Urothelium cell line (cell line): ENCODE results near the gene OR5D14.

Source experiments
- DNase-seq: peaks from one replicate; pipeline ENCODE4 v3.0.0; 2011; ENCODE audit warnings: low spot score, mixed read lengths
- FAIRE-seq: peaks from 2 replicates; lab custom pipeline; 2011; peaks lifted over from hg19 to GRCh38; lab: Jason Lieb, UNC

The OR5D14 gene

DNA sequence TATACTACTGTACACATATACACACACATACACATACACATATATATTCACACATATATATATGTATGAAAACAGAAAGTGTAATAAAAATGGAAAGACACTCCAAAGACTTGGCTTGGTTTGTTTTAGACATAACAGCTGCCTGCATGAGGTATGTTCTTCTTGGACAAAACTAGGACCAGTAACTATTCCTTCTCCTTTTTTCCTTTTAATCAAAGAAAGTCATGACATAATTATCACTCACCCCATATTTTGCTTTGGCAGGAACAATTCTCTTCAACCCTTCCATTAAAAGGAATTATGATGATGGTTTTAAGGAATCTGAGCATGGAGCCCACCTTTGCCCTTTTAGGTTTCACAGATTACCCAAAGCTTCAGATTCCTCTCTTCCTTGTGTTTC, at the start of gene OR5D14:
TSS of gene OR5D14 (plus strand) at position 301 of the 400 bp plus-strand sequence. CDS start at position 301, 0 bp downstream.
- no peak for DNase-seq
- no peak for FAIRE-seq

DNA sequence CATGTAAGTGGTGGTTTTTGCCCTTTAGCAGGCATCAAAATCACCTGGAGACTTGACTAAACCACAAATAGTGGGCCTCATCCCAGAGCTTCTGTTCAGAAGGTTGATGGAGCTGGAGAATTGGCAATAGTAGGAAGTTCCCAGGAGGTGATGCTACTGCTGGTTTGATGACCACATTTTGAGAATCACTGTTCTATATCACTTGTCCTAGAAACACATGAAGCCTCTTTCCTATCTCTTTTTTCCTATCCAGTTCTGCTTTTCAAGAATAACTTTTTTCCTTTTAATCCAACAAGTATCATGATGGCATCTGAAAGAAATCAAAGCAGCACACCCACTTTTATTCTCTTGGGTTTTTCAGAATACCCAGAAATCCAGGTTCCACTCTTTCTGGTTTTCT, 22.2 kb upstream of the OR5D14 start, which contains the start of gene OR5D13:
TSS of gene OR5D13 (plus strand) at position 301 of the 400 bp plus-strand sequence. CDS start at position 301, 0 bp downstream.
- no peak for DNase-seq

DNA sequence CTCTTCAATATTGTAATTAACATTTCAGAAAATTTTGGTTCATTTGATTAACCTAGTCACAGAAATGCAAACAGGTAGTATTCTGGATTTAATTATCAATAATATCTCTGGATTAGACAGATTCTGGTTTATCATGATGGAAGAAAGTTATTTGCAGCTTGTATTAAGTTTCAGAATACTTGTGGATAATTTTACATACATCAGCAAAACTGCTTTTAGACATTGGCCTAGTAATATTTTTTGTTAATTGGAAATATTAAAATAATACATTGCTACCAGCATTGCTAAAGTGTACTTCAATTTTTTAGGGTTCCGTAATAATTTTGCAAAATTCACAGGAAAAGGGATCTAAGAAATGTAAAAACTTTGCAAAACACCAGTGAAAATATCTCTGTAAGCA, 3.8 kb upstream of the OR5D14 start:
- DNase-seq, result no peak
- no peak for FAIRE-seq

More for the DNA sequence above, 22.2 kb upstream of the OR5D14 start, which contains the start of gene OR5D13:
- FAIRE-seq, result no peak

DNA sequence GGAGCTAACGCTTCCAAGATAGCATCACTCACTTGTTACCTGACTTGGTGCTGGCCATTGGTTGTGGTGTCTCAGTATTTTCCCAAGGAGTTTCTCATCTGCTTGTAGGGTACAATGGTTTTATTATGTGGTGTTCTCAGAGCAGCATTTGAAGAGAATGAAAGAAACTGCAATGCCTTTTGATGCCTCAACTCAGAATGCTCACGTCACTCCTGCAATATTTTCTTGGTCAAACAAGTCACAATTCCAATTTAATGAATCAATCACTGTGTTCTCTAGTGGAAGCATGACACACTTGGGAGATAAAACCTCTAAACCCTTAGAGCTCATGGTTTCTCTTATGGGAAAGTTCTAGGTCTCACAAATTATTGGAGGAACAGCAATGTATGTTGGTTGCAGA, 2.0 kb upstream of the OR5D14 start:
- FAIRE-seq (no peak), DNase-seq (no peak)

DNA sequence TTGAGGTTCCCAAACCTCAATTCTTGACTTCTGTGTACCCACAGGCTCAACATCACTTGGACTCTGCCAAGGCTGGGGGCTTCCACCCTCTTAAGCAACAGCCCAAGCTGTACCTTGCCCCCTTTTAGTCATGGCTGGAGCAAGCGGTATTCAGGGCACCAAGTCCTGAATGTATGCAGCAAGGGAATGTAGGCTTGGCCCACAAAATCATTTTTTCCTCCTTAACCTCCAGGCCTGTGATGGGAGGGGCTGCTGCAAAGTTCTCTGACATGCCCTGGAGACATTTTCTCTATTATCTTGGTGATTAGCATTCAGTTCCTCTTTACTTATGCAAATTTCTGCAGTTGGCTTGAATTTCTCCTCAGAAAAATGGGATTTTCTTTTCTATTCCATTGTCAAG, 10.9 kb downstream of the OR5D14 start:
- FAIRE-seq, result no peak
- DNase-seq, result no peak

DNA sequence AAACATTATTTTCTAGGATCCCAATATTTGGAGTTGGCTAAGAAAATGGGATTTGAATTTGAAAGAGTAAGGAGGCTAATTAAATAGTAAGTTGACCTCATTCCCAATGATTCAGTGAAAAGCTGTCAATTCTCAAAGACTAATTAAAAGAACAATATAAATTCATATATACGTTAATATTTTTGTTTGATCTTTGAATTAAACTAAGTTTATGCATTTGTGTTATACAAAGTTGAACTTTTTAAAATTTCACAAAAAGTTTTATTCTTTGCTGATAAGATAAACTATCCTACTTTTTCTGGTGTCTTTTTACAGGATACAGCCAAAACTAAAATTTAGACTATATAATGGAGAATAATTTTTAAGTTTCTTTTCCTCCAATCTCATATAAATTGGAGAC, 15.7 kb downstream of the OR5D14 start, which contains the start of gene OR5L1:
TSS of gene OR5L1 (plus strand) at position 301 of the 400 bp plus-strand sequence. CDS start 100 bp downstream, outside the sequence.
- FAIRE-seq (no peak), DNase-seq (no peak)

DNA sequence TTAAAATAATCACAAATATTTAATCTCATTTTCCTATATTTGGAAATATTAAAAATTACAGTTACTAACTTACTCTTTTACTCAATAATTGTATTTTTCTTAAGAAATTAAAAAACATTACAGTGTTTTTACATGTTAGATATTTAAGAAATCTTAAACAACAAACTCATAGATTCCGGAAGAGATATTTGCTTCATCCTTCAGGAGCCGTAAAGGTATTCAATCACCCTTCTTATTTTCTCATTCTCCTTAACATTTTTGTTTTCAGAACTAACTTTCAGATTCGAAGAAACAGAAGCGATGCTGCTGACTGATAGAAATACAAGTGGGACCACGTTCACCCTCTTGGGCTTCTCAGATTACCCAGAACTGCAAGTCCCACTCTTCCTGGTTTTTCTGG, 24.0 kb downstream of the OR5D14 start, which contains the start of gene OR5D18:
TSS of gene OR5D18 (plus strand) at position 301 of the 400 bp plus-strand sequence. CDS start at position 301, 0 bp downstream.
- FAIRE-seq, result no peak
- DNase-seq, result no peak

DNA sequence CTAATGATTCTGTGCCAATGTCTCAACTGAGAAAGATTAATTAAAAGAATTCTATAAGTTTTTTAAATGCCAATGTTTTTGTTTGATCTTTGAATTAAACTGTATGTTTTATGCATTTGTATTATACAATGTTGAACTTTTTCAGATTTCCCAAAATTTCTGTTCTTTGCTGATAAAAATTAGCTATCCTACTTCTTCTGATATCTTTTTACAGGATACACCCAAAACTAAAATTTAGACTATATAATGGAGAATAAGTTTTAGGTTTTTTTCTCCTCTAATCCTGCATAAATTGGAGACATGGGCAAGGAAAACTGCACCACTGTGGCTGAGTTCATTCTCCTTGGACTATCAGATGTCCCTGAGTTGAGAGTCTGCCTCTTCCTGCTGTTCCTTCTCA, 31.6 kb downstream of the OR5D14 start, which contains the start of gene OR5L2:
TSS of gene OR5L2 (plus strand) at position 301 of the 400 bp plus-strand sequence. CDS start at position 301, 0 bp downstream.
- FAIRE-seq (no peak), DNase-seq (no peak)

DNA sequence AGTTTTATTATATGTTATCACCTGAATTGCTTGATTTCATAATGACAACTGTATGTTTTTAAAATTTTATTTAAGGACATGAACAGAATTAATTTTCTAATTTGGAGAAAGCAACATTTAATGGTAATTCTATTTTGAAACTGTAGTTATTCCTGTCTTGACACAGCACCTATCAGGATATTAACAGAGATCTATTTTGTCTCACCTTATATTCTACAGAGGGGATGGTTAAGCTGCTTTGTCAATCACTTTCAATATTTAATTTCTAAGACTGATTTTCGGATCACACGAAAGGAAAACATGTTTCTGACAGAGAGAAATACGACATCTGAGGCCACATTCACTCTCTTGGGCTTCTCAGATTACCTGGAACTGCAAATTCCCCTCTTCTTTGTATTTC, 43.1 kb downstream of the OR5D14 start, which contains the start of gene OR5D16:
TSS of gene OR5D16 (plus strand) at position 301 of the 400 bp plus-strand sequence. CDS start at position 301, 0 bp downstream.
- DNase-seq (no peak), FAIRE-seq (no peak)
